Activated CD4-positive, alpha-beta memory T cell treated with anti-CD3 and anti-CD28 coated beads, Interleukin-2, amount 10 ng/mL, durations not matched to agents 7 days and 5 days (primary cell): ENCODE results near the gene FTHL17. TPM values are rescaled to one million over a fixed set of nuclear protein-coding genes. Genes with fewer than 3 reads are reported as not detected.

ENCODE experiments used
- CTCF ChIA-PET: fragments of 350-600 bp; sonication (Branson Sonifier 250); formaldehyde crosslinking; loops from one replicate; lab custom pipeline; 2021; ENCODE audit warnings: antibody characterized with exemption, inconsistent platforms; lab: Charles Lee
- POLR2A ChIA-PET: fragments of 350-600 bp; sonication (Branson Sonifier 250); formaldehyde crosslinking; loops from one replicate; lab custom pipeline; 2021; ENCODE audit warnings: antibody characterized with exemption; lab: Charles Lee
- DNase-seq: peaks from one replicate; pipeline ENCODE4 v3.0.0-alpha.2; 2020
- H3K27ac Mint-ChIP-seq: one replicate; pipeline ENCODE4 v1.8.0; 2021; ENCODE audit warnings: mild to moderate bottlenecking, mixed read lengths
- H3K27me3 Mint-ChIP-seq: one replicate; pipeline ENCODE4 v1.8.0; 2021; ENCODE audit warnings: mixed read lengths
- H3K36me3 Mint-ChIP-seq: one replicate; pipeline ENCODE4 v1.8.0; 2021; ENCODE audit warnings: low read depth, mixed read lengths
- H3K4me1 Mint-ChIP-seq: one replicate; pipeline ENCODE4 v1.8.0; 2021; ENCODE audit warnings: mixed read lengths
- H3K4me3 Mint-ChIP-seq: one replicate; pipeline ENCODE4 v1.8.0; 2021; ENCODE audit warnings: mild to moderate bottlenecking, mixed read lengths
- H3K9me3 Mint-ChIP-seq: one replicate; pipeline ENCODE4 v1.8.0; 2021; ENCODE audit warnings: mixed read lengths
- total RNA-seq, 2 experiments: library from RNA; stranded (reverse); gene quantifications; one replicate each; pipeline ENCODE4 v1.2.3, GENCODE V29; 2021

Gene FTHL17
- not detected for total RNA-seq

- Mint-ChIP-seq H3K4me1 (peaks cover 13% of the 10 kb centered on the region), H3K9me3 (peaks cover 4% of the 10 kb centered on the region), H3K27ac (no peak within 1 kb of the TSS), H3K4me3 (no peak within 1 kb of the TSS), H3K27me3 (no peaks in the 10 kb centered on the region), H3K36me3 (no peaks in the 10 kb centered on the region)
- DNase-seq, result no peak
- CTCF ChIA-PET, result no interaction called here
- POLR2A ChIA-PET, result no interaction called here
Observed at GRCh38 chrX:31071725-31072124, at the start of gene FTHL17. FTHL17 (minus strand) TSS chrX:31072041; CDS start chrX:31071953, 88 bp downstream.

DNA sequence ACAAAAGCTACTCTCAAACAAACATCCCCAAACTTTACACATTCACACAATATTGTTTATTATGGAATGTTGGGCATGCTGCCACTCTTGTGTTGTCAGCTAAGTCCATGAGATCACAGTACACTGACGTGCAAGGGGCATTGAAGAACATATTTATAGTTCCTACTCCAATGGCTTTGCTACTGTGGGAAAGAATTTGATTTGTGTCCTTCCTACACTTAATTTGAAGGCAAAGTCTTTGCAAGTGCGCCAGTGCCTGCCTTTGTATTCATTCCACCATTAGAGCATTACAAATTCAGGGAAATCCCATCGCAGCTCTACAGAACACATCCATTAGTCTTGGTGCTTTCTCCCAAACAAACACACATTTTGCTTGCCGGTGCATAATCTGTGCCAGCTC lies 45.4 kb upstream of the FTHL17 start:
- CTCF ChIA-PET, result no interaction called here
- H3K27ac Mint-ChIP-seq, result no peak overlapping the region

DNA sequence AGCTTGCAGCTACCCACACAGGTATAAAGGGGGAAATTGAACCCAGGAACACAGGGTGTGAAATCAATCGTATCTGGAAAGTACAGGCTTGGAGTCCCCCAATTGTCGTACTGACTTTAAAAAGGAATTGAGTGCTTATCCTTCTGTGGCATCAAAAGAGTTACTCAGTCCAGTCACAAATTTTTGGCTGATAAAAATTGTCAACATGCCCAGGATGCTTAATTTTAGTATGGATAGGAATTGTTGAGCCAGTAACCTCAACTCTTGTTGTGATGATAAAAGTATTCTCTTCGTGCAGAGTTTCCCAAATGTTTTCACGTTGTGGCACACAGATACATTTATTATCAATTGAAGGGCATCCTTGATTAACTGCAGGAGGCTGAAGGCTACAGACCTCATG lies 43.6 kb upstream of the FTHL17 start:
- Mint-ChIP-seq H3K4me3 (no peak overlapping the region), H3K27ac (no peak overlapping the region), H3K9me3 (no peaks in the 10 kb centered on the region), H3K36me3 (peaks cover 6% of the 10 kb centered on the region), H3K4me1 (peaks cover 11% of the 10 kb centered on the region), H3K27me3 (no peaks in the 10 kb centered on the region)
- DNase-seq, result no peak
- ChIA-PET CTCF (no interaction called here), POLR2A (no interaction called here)

More for the DNA sequence above, 45.4 kb upstream of the FTHL17 start:
- Mint-ChIP-seq H3K36me3 (peaks cover 6% of the 10 kb centered on the region), H3K4me1 (peaks cover 8% of the 10 kb centered on the region), H3K9me3 (no peaks in the 10 kb centered on the region), H3K4me3 (no peak overlapping the region), H3K27me3 (no peaks in the 10 kb centered on the region)
- DNase-seq, result no peak
- POLR2A ChIA-PET, result no interaction called here

- H3K27me3 Mint-ChIP-seq, result no peaks in the 10 kb centered on the region
- ChIA-PET POLR2A (no interaction called here), CTCF (no interaction called here)
- H3K36me3 Mint-ChIP-seq, result peaks cover 6% of the 10 kb centered on the region
- H3K4me1 Mint-ChIP-seq, result peaks cover 11% of the 10 kb centered on the region
- no peak for DNase-seq
- H3K4me3 Mint-ChIP-seq, result no peak overlapping the region
- no peak overlapping the region for H3K27ac Mint-ChIP-seq
- no peaks in the 10 kb centered on the region for H3K9me3 Mint-ChIP-seq
Observed at GRCh38 chrX:31114858-31115257, 43.0 kb upstream of the FTHL17 start.

- CTCF ChIA-PET, result no interaction called here
- H3K9me3 Mint-ChIP-seq, result no peaks in the 10 kb centered on the region
Observed at GRCh38 chrX:31112226-31112999, 40.6 kb upstream of the FTHL17 start.

GRCh38 chrX:31110657-31111056 lies 38.8 kb upstream of the FTHL17 start:
- POLR2A ChIA-PET, result no interaction called here
- Mint-ChIP-seq H3K4me1 (peaks cover 11% of the 10 kb centered on the region), H3K4me3 (no peak overlapping the region), H3K9me3 (no peaks in the 10 kb centered on the region), H3K27ac (no peak overlapping the region), H3K36me3 (peaks cover 6% of the 10 kb centered on the region), H3K27me3 (no peaks in the 10 kb centered on the region)
- CTCF ChIA-PET, result no interaction called here
- no peak for DNase-seq

More at GRCh38 chrX:31112226-31112999, 40.6 kb upstream of the FTHL17 start:
- POLR2A ChIA-PET, result no interaction called here
- no peak for DNase-seq
- Mint-ChIP-seq H3K36me3 (peaks cover 6% of the 10 kb centered on the region), H3K27ac (no peak overlapping the region), H3K4me3 (no peak overlapping the region), H3K27me3 (no peaks in the 10 kb centered on the region), H3K4me1 (peaks cover 11% of the 10 kb centered on the region)

DNA sequence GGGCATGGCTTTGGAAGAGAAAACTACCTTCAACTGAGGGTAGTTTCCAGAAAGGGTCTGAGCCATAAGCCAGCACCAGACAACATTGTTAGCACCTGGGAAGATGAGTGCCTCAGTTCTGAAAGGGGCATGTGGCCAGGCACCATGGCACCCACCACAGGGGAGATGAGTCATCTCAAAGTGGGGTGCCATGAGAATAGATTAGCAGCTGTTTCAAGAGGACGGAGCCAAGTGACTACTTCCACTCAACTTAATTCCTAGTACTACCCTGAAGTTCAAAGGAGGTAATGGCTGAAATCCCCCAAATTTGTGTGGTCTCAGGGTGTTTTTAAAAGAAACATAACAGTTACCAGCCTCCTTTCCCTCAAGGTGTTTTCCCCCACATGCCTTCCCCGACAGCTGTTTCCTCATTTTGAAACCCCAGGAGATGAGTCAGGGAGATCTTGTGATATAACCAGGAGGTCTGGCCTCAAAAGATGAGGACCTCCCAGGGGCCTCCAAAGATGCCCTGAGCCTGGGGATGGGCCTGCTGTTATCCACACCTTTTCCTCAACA lies 27.8 kb upstream of the FTHL17 start:
- H3K9me3 Mint-ChIP-seq, result peaks cover 4% of the 10 kb centered on the region
- H3K4me3 Mint-ChIP-seq, result no peak overlapping the region
- H3K4me1 Mint-ChIP-seq, result peaks cover 23% of the 10 kb centered on the region
- peak overlapping the region; percentile 40 for H3K27ac Mint-ChIP-seq
- ChIA-PET POLR2A (no interaction called here), CTCF (interaction anchor here (1.0 kb wide), 1 partner anchor 60 kb away, joined by 3 read pairs; no protein-coding TSS in a partner anchor)
- no peaks in the 10 kb centered on the region for H3K36me3 Mint-ChIP-seq
- H3K27me3 Mint-ChIP-seq, result no peaks in the 10 kb centered on the region
- peak; percentile 48 for DNase-seq

DNA sequence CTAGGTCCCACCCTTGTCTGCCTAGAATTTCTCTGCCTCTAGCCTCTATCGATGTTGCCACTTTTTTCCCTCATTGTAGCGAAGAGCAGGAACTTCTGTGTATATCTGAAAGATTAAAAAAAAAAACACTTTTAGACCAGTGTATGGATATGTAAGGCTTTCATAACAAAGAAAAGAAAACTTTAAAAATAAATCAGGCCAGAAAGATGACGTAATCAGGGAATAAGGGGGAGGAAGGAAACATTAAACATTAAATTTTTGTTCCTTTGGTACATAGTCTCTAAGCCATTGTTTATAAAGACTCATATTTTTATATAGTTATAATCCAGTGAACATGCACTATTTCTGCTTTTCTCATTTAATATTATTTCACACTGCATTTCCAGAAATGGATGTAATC lies 26.2 kb upstream of the FTHL17 start:
- POLR2A ChIA-PET, result no interaction called here
- peaks cover 28% of the 10 kb centered on the region for H3K4me1 Mint-ChIP-seq
- CTCF ChIA-PET, result no interaction called here
- H3K9me3 Mint-ChIP-seq, result peaks cover 4% of the 10 kb centered on the region
- no peaks in the 10 kb centered on the region for H3K27me3 Mint-ChIP-seq
- no peaks in the 10 kb centered on the region for H3K36me3 Mint-ChIP-seq
- DNase-seq, result no peak
- H3K4me3 Mint-ChIP-seq, result no peak overlapping the region
- H3K27ac Mint-ChIP-seq, result no peak overlapping the region

- H3K4me3 Mint-ChIP-seq, result no peak overlapping the region
- peaks cover 12% of the 10 kb centered on the region for H3K4me1 Mint-ChIP-seq
- no peaks in the 10 kb centered on the region for H3K27me3 Mint-ChIP-seq
- no peak overlapping the region for H3K27ac Mint-ChIP-seq
- H3K9me3 Mint-ChIP-seq, result peaks cover 4% of the 10 kb centered on the region
- ChIA-PET POLR2A (no interaction called here), CTCF (no interaction called here)
- no peak for DNase-seq
- H3K36me3 Mint-ChIP-seq, result no peaks in the 10 kb centered on the region
Observed at GRCh38 chrX:31093639-31093975, 21.8 kb upstream of the FTHL17 start.

GRCh38 chrX:31092970-31093638 lies 21.3 kb upstream of the FTHL17 start:
- ChIA-PET CTCF (no interaction called here), POLR2A (no interaction called here)
- Mint-ChIP-seq H3K27me3 (no peaks in the 10 kb centered on the region), H3K36me3 (no peaks in the 10 kb centered on the region), H3K4me1 (peaks cover 13% of the 10 kb centered on the region), H3K27ac (peak overlapping the region; percentile 62), H3K9me3 (peaks cover 4% of the 10 kb centered on the region), H3K4me3 (no peak overlapping the region)
- DNase-seq, result no peak

GRCh38 chrX:31092476-31092875 lies 20.6 kb upstream of the FTHL17 start:
- Mint-ChIP-seq H3K27ac (no peak overlapping the region), H3K27me3 (no peaks in the 10 kb centered on the region), H3K4me1 (peaks cover 14% of the 10 kb centered on the region), H3K9me3 (peaks cover 4% of the 10 kb centered on the region), H3K36me3 (no peaks in the 10 kb centered on the region), H3K4me3 (no peak overlapping the region)
- ChIA-PET CTCF (no interaction called here), POLR2A (no interaction called here)
- DNase-seq, result no peak

GRCh38 chrX:31091819-31092218 lies 20.0 kb upstream of the FTHL17 start:
- H3K9me3 Mint-ChIP-seq, result peaks cover 4% of the 10 kb centered on the region
- H3K36me3 Mint-ChIP-seq, result no peaks in the 10 kb centered on the region
- H3K27ac Mint-ChIP-seq, result no peak overlapping the region
- DNase-seq, result no peak
- peaks cover 14% of the 10 kb centered on the region for H3K4me1 Mint-ChIP-seq
- H3K4me3 Mint-ChIP-seq, result no peak overlapping the region
- H3K27me3 Mint-ChIP-seq, result no peaks in the 10 kb centered on the region
- ChIA-PET CTCF (no interaction called here), POLR2A (no interaction called here)

DNA sequence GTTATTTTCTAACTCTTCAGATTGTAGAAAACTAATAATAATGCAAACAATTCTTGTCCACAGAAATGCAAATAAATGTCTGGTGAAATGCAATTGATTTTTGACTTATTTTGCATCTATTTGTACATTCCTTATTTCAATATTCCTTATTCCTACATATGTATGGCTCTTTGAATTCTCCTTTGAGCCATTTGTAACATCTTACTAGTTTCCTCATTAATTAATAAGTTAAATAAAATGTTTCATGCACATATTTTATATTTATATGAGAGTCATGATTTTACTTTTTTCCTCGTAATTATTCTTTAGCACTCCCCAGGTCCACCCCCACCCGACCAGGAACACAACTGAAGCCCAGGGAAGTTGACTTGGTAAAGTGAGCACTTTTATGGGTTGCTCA lies 2.7 kb upstream of the FTHL17 start:
- no peak for DNase-seq
- POLR2A ChIA-PET, result no interaction called here
- peaks cover 6% of the 10 kb centered on the region for H3K4me1 Mint-ChIP-seq
- H3K27me3 Mint-ChIP-seq, result no peaks in the 10 kb centered on the region
- H3K36me3 Mint-ChIP-seq, result no peaks in the 10 kb centered on the region
- H3K4me3 Mint-ChIP-seq, result no peak overlapping the region
- CTCF ChIA-PET, result no interaction called here
- H3K27ac Mint-ChIP-seq, result no peak overlapping the region
- peaks cover 4% of the 10 kb centered on the region for H3K9me3 Mint-ChIP-seq
